GM12878 (cell line): Measurements from ENCODE around the gene EFCC1. TPM values are rescaled to one million over a fixed set of nuclear protein-coding genes. Genes with fewer than 3 reads are reported as not detected.

Experiments used
- ATAC-seq: fragments of 200-7000 bp; cut with Tn5 transposase; 3 replicates; pipeline ENCODE4 v1.9.1; 2020; ENCODE audit warnings: mild to moderate bottlenecking, moderate library complexity
- BruUV-seq: library from RNA; stranded (reverse); fragments of 400-500 nt; replicated peaks from 2 replicates; lab custom pipeline; 2021; lab: Mats Ljungman, UMichigan
- CTCF ChIA-PET: fragments of 300-600 bp; sonication (Branson Sonifier 250); formaldehyde crosslinking; extraction: SDS; loops from one replicate; lab custom pipeline; 2021; ENCODE audit warnings: inconsistent platforms; lab: Yijun Ruan, JAX
- POLR2A ChIA-PET: fragments of 350-600 bp; formaldehyde crosslinking; extraction: SDS; loops from one replicate; lab custom pipeline; 2021; ENCODE audit warnings: inconsistent platforms; lab: Charles Lee
- RAD21 ChIA-PET: fragments of 300-600 bp; sonication (Branson Sonifier 250); formaldehyde crosslinking; loops from one replicate; lab custom pipeline; 2023; ENCODE audit warnings: antibody characterized with exemption; ENCODE audit not compliant: unreplicated experiment; lab: Charles Lee
- SMC1A ChIA-PET: fragments of 300-600 bp; sonication (Branson Sonifier 250); formaldehyde crosslinking; loops from one replicate; lab custom pipeline; 2023; ENCODE audit not compliant: unreplicated experiment, uncharacterized antibody; lab: Charles Lee
- DNase-seq: peaks from one replicate; pipeline ENCODE4 v3.0.0-alpha.2; 2011; ENCODE audit warnings: low read depth, low spot score
- FAIRE-seq: peaks from 3 replicates; lab custom pipeline; 2011; peaks lifted over from hg19 to GRCh38; lab: Jason Lieb, UNC
- H2AFZ ChIP-seq: 2 replicates; pipeline ENCODE4 v1.6.0; 2011; ENCODE audit warnings: low read depth, low read length, control low read depth; ENCODE audit not compliant: control insufficient read depth
- H3K27ac ChIP-seq: 2 replicates; pipeline ENCODE4 v1.5.1; 2011; ENCODE audit warnings: control low read depth; ENCODE audit not compliant: control insufficient read depth, insufficient read depth
- H3K27me3 ChIP-seq, 2 experiments: replicated peaks in 1 of 2; 2 replicates each; pipeline versions ENCODE4 v1.6.0 to v1.6.1; 2011; ENCODE audit warnings: low read length in 1 of 2; ENCODE audit not compliant: control insufficient read depth in 2 of 2, insufficient read depth in 2 of 2
- H3K36me3 ChIP-seq, 2 experiments: 2 replicates each; pipeline ENCODE4 v1.5.1; 2011; ENCODE audit warnings: low read length in 1 of 2; ENCODE audit not compliant: control insufficient read depth in 2 of 2, insufficient read depth in 2 of 2
- H3K4me1 ChIP-seq: 2 replicates; pipeline ENCODE4 v1.6.1; 2011; ENCODE audit warnings: mild to moderate bottlenecking, low read length, moderate library complexity, mixed read lengths; ENCODE audit not compliant: control insufficient read depth, insufficient read depth
- H3K4me2 ChIP-seq: 2 replicates; pipeline ENCODE4 v1.6.0; 2011; ENCODE audit warnings: control low read depth; ENCODE audit not compliant: control insufficient read depth, insufficient read depth
- H3K4me3 ChIP-seq: fragments of 200-600 bp; sonication (generic); 2 replicates; pipeline ENCODE4 v1.5.1; 2016
- H3K79me2 ChIP-seq: 2 replicates; pipeline ENCODE4 v1.6.0; 2011; ENCODE audit warnings: low read length; ENCODE audit not compliant: control insufficient read depth, insufficient read depth
- H3K9ac ChIP-seq: 2 replicates; pipeline ENCODE4 v1.8.0; 2011; ENCODE audit warnings: low read length, control low read depth, mixed read lengths; ENCODE audit not compliant: control insufficient read depth, insufficient read depth
- H3K9me3 ChIP-seq: replicated peaks from 3 replicates; pipeline ENCODE4 v1.5.1; 2011; ENCODE audit warnings: mild to moderate bottlenecking, low read length; ENCODE audit not compliant: control insufficient read depth, insufficient read depth
- H4K20me1 ChIP-seq: 2 replicates; pipeline ENCODE4 v1.6.0; 2011; ENCODE audit not compliant: control insufficient read depth, insufficient read depth
- ASH2L ChIP-seq: fragments of 300-600, 200-600 bp; sonication (generic); IDR thresholded peaks from 2 replicates; pipeline ENCODE4 v1.6.1; 2017; ENCODE audit warnings: low read depth, mild to moderate bottlenecking, borderline replicate concordance
- BRCA1 ChIP-seq: IDR thresholded peaks from 2 replicates; pipeline ENCODE4 v1.6.1; 2011; ENCODE audit warnings: low read depth, low read length, improper control_type of control experiment
- CEBPB ChIP-seq, 2 experiments: fragments of 150-350 bp in 1 of 2; IDR thresholded peaks; 2 replicates each; pipeline ENCODE4 v1.6.1; 2012 to 2014; ENCODE audit warnings: low read depth in 2 of 2, low read length in 2 of 2, borderline replicate concordance in 1 of 2, inconsistent platforms in 1 of 2
- CUX1 ChIP-seq: IDR thresholded peaks from 2 replicates; pipeline ENCODE4 v1.6.1; 2012; ENCODE audit warnings: improper control_type of control experiment, low read depth, low read length; ENCODE audit not compliant: insufficient replicate concordance
- EGR1 ChIP-seq, 2 experiments: IDR thresholded peaks; 1 replicate in 1 of 2; 2 replicates in 1 of 2; pipeline ENCODE4 v1.6.1; 2011 to 2012; ENCODE audit warnings: low read depth in 2 of 2, low read length in 2 of 2, borderline replicate concordance in 1 of 2, mild to moderate bottlenecking in 1 of 2, moderate library complexity in 1 of 2
- IRF3 ChIP-seq: fragments of 450-650 bp; IDR thresholded peaks from 2 replicates; pipeline ENCODE4 v1.6.1; 2014; ENCODE audit warnings: mild to moderate bottlenecking
- MYC ChIP-seq: IDR thresholded peaks from 2 replicates; pipeline ENCODE4 v1.6.1; 2011; ENCODE audit warnings: mild to moderate bottlenecking, low read length, moderate library complexity, inconsistent platforms; ENCODE audit not compliant: insufficient read depth, insufficient replicate concordance, insufficient read length, severe bottlenecking
- NFIC ChIP-seq: IDR thresholded peaks from 2 replicates; pipeline ENCODE4 v1.6.1; 2012; ENCODE audit warnings: low read depth, mild to moderate bottlenecking, inconsistent platforms, low read length, moderate library complexity
- NFYB ChIP-seq: IDR thresholded peaks from 2 replicates; pipeline ENCODE4 v1.6.1; 2011; ENCODE audit warnings: low read depth, mild to moderate bottlenecking, low read length, improper control_type of control experiment, moderate library complexity; ENCODE audit not compliant: insufficient read depth
- PML ChIP-seq: IDR thresholded peaks from 2 replicates; pipeline ENCODE4 v1.6.1; 2012; ENCODE audit warnings: low read length, inconsistent platforms
- POLR2A ChIP-seq: IDR thresholded peaks from 2 replicates; pipeline ENCODE4 v1.6.1; 2011; ENCODE audit warnings: low read depth, mild to moderate bottlenecking, low read length
- PRDM15 ChIP-seq: fragments of 450-650 bp; formaldehyde crosslinking; IDR thresholded peaks from 2 replicates; pipeline ENCODE4 v1.4.0; 2020; ENCODE audit warnings: mild to moderate bottlenecking, moderate library complexity
- RB1 ChIP-seq: fragments of 450-650 bp; formaldehyde crosslinking; IDR thresholded peaks from 2 replicates; pipeline ENCODE4 v1.6.1; 2017; ENCODE audit warnings: mild to moderate bottlenecking, borderline replicate concordance
- YY1 ChIP-seq: IDR thresholded peaks from 2 replicates; pipeline ENCODE4 v1.6.1; 2011; ENCODE audit warnings: low read depth, mild to moderate bottlenecking, low read length
- ZBED1 ChIP-seq: IDR thresholded peaks from 2 replicates; pipeline ENCODE4 v1.6.1; 2016; ENCODE audit warnings: borderline replicate concordance
- ZSCAN29 ChIP-seq: fragments of 450-650 bp; IDR thresholded peaks from 2 replicates; pipeline ENCODE4 v1.6.1; 2017; ENCODE audit warnings: mild to moderate bottlenecking, moderate library complexity
- WGBS: methylation state at CpG from one replicate; pipeline ENCODE4 v1.1.6; 2016; ENCODE audit warnings: low lambda C conversion rate; ENCODE audit not compliant: insufficient replicate concordance, insufficient coverage; ENCODE audit errors: missing lambda C conversion rate; 5-methylcytosine and 5-hydroxymethylcytosine counted together
- in situ Hi-C: fragments of 300-500 bp; cut with MboI; formaldehyde crosslinking; loops from 9 replicates; pipeline ENCODE4 v1.14.3; 2018; ENCODE audit warnings: mixed read lengths
- intact Hi-C: fragments of 100-400 bp; cut with micrococcal nuclease; formaldehyde crosslinking; loops from one replicate; pipeline ENCODE4 v1.14.2; 2022; ENCODE audit not compliant: unreplicated experiment
- polyA plus RNA-seq, 11 experiments: library from polyadenylated mRNA; depleted of rRNA in 4 of 11; unstranded in 6 of 11; stranded (reverse) in 5 of 11; fragments of >200 nt; fragmentation: Nextera tagmentation in 4 of 11; fragmentation: Illumina TruSeq in 1 of 11; extraction: Ambion mirVana in 4 of 11; extraction: Trizol in 1 of 11; gene quantifications; 1 replicate in 1 of 11; 2 replicates in 10 of 11; pipeline versions ENCODE4 v1.2.1 to v1.2.3, GENCODE V29; 2011 to 2016; ENCODE audit warnings: inconsistent platforms in 2 of 11, missing spikeins in 2 of 11, low read depth in 1 of 11
- total RNA-seq, 4 experiments: library from RNA; depleted of rRNA in 3 of 4; stranded (reverse); fragments of >200 nt in 3 of 4; fragmentation: Illumina TruSeq in 1 of 4; extraction: Trizol in 1 of 4; gene quantifications; 2 replicates each; pipeline versions ENCODE4 v1.2.1 to v1.2.3, GENCODE V29; 2013 to 2021

EFCC1 gene
- total and polyA plus RNA-seq, 10 of the 15 experiments (the other 5 are each of a cell fraction or from before 2014, with no cell fraction given): not detected

GRCh38 chr3:129032716-129033115 lies 31.6 kb downstream of the EFCC1 start:
- CTCF ChIA-PET: no interaction called here
- intact Hi-C loops: no loop called here
- no peak for FAIRE-seq

More at GRCh38 chr3:129032716-129033115, 31.6 kb downstream of the EFCC1 start:
- no peak for DNase-seq
- SMC1A ChIA-PET: interaction anchor here (1.4 kb wide), 1 partner anchor 10 kb away, joined by 3 read pairs; no protein-coding TSS in a partner anchor
- H3K9ac ChIP-seq: no peak overlapping the region
- POLR2A ChIA-PET: no interaction called here
- no peak overlapping the region for H3K4me2 ChIP-seq
- no peak for ATAC-seq
- H3K9me3 ChIP-seq: no peaks in the 10 kb centered on the region; the same call in 2 of the 3 replicates
- in situ Hi-C loops: no loop called here
- RAD21 ChIA-PET: no interaction called here
- H3K27me3 ChIP-seq: no peaks in the 10 kb centered on the region; a peak in 1 of 4 replicates
- H3K27ac ChIP-seq: no peak overlapping the region
- no TSS peak for BruUV-seq
- no peaks in the 10 kb centered on the region for H3K36me3 ChIP-seq
- WGBS: 23% methylated on average over 13 of the region's 14 CpGs
- H3K4me1 ChIP-seq: no peaks in the 10 kb centered on the region
- TF ChIP-seq PML: no peak
- no peak for TF ChIP-seq NFYB
- no peak for TF ChIP-seq ASH2L
- no peak for TF ChIP-seq CUX1
- TF ChIP-seq ZSCAN29: no peak
- TF ChIP-seq ZBED1: no peak
- TF ChIP-seq CEBPB (IDR thresholded peaks at IDR 0.05; ENCODE audit: borderline replicate concordance in 1 of 2, low read depth in 2 of 2, low read length in 2 of 2): no peak
- no peak for TF ChIP-seq BRCA1
- no peak for TF ChIP-seq NFIC
- TF ChIP-seq RB1: no peak
- TF ChIP-seq IRF3: no peak
- TF ChIP-seq EGR1 (IDR thresholded peaks at IDR 0.05; ENCODE audit: borderline replicate concordance in 1 of 2, low read depth in 2 of 2, low read length in 2 of 2): no peak
- no peak for TF ChIP-seq POLR2A
- no peak for TF ChIP-seq YY1
- TF ChIP-seq MYC: no peak
- no peak for TF ChIP-seq PRDM15 (CRISPR knock-in tag)
- no peaks in the 10 kb centered on the region for H4K20me1 ChIP-seq
- H2AFZ ChIP-seq: no peak overlapping the region
- no peak overlapping the region for H3K4me3 ChIP-seq
- no peaks in the 10 kb centered on the region for H3K79me2 ChIP-seq
